Measurements from ENCODE around the gene ACSBG1.

The ACSBG1 gene

GRCh38 chr15:78234515-78235040, at the start of gene ACSBG1:
TSS of gene ACSBG1 (minus strand) at chr15:78234565. CDS start at chr15:78234501, 64 bp downstream.
- no peak for DNase-seq

- no peak for DNase-seq
These were observed 48.0 kb upstream of the ACSBG1 start for GRCh38 chr15:78282324-78282723.

GRCh38 chr15:78280319-78281072, 46.1 kb upstream of the ACSBG1 start:
- DNase-seq, result no peak

DNA sequence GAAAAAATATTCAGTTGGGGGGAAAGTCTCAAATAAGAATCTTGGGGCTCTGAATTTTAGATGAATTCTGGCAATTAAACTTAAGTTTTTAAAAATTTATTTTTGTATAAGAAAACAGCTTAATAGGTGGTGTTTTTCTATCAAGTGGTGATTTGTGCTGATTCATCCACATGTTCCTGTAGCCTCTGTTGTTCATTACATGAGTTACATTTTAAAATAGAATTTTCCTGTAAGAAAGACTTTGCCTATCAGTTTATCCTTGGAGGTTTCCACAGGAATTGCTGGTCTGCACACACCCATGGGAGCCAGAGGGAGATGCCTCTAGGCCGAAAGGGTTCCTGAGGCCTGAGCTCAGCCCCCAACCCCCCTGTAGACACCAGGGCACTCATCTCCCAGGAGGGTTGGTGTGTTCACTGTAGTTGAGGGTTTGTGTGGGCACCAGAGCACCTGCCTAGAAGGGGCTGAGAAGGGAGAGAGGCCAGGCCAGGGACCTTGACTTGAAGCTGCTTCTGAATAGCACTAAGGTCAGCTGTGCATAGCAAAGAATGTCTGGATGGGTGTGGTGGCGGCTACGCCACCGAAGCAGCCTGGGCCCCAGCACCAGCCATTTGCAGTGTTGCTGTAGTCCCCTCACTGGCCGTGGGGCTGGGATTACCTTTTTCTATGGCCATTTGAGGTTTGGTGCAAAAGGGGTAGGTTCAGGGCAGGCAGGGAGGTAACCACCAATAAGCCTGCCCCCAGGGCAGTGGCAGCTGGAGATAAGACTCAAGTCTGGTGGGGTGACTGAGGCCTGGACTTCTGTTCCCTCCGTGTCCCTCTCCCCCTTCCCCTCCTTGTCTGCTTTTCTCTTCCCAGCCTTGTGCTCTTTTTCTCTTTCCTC, 41.9 kb upstream of the ACSBG1 start:
- no peak for DNase-seq

- DNase-seq, result no peak
These were observed 40.6 kb upstream of the ACSBG1 start for GRCh38 chr15:78274994-78275393.

GRCh38 chr15:78272776-78273175, 38.4 kb upstream of the ACSBG1 start:
- peak; percentile 41 for DNase-seq

- DNase-seq, result no peak
These were observed 38.0 kb upstream of the ACSBG1 start for GRCh38 chr15:78272316-78272715.

DNA sequence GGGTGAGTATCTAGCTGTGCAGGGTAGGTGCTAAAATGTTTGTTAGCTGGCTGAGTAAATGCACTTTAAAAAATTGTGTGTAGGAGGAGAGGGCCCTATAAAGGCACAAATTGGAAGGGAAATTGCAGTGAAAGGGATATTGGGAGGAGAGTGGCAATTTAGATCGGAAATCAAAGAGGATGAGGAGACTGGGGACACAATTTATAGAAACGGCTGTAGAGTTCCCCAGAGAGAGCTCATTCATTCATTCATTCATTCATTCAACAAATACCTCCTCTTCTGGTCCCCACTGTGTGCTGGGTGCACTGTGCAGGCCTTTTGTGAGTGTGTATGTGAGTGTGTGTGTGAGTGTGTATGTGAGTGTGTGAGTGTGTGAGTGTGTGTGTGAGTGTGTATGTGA, 32.4 kb upstream of the ACSBG1 start:
- no peak for DNase-seq

DNA sequence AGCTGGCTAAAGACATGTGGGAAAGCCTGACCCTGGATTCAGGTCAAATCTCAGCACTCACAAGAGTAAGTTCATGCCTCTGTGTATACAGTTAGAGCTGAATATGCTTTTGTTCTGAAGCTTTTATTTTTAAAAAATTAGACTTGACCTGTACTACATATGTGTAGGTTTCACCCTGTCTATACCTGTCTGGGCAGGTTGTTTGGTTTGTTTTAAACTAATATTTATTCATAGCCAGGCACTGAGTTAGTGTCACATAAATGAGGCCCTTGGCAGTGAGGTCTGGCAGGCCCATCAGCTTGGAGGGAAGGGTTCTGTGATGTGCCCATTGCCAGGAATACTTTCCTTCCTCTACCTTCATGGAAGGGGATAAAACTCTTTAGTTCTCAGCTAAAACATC, 31.9 kb upstream of the ACSBG1 start:
- DNase-seq, result peak; percentile 62

DNA sequence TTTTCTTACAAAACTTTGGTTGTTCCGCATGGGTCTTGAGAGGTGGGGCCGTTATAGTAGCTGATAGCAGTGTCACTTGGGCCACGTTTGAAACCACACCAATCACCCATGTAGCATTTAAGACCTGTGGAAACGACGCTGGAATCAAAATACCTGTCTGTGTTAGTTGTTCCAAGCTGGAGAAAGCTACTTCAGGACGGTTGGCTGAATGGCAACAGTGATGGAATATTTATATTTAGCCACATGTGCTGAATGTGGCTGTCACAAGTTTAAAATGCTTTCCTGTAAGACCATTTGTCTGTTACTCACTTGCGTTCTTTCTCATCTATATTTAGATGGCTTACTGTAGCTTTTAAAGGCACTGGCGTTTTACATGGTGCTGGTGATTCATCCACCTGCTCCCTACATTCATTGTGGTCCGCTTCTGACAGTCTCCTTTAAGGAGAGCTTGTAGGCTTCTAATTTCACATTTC, 31.4 kb upstream of the ACSBG1 start:
- no peak for DNase-seq

DNA sequence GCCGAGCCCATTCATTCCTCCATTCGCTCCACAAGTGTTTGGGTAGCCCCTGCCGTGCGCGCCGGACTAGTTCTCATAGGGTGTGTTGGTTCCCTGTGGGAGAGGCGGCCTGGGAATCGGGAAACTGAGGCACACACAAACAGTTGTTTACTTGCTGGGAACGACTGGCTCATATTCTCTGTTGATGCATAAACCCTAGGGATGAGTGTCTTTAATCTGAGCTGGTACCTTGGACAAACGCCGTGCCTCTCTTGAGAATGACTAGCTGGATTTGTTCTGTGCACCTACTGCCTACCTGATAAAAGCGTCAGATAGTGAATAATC, 30.7 kb upstream of the ACSBG1 start:
- DNase-seq, result no peak

GRCh38 chr15:78264304-78265136, 30.2 kb upstream of the ACSBG1 start, which contains the start of gene DNAJA4:
TSS of gene DNAJA4 (plus strand) at chr15:78264562. CDS start at chr15:78264764, 202 bp downstream.
- peak; percentile 77 for DNase-seq

DNA sequence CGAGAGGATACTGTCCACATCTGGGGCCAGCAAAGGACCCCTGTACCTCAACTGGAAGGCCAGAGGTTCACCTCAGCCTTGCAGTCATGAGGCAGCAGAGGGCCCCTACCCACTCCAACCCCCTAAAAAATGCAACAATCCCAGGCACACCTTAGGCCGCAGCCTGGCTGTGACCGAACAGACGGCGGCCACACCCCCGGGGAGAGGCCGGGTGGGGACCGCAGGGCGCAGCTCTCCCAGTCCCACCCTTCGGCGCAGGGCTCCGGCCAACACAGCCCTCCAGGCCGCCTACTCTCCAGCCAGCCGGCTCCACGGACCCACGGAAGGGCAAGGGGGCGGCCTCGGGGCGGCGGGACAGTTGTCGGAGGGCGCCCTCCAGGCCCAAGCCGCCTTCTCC, 29.5 kb upstream of the ACSBG1 start:
- no peak for DNase-seq

DNA sequence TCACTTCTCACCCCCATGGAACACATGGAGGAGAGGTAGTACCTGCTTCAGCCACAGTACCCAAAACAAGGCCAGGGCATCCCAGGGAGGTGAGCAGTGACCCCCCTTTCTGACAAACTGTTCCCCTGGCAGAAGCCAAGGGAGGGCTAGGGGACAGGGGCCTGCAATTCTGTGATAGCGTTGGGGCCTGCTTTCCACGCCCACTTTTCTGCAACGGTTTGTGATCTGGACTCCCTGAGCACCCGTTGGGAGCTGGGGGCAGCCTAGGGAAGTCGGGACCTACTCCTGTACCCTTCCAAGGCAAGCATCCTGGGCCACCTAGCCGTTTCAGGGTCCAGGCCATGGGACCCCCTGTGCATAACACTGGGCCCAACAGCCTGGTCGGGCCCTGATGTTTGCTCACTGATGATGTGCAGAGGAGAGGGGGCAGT, 29.0 kb upstream of the ACSBG1 start:
- no peak for DNase-seq

DNA sequence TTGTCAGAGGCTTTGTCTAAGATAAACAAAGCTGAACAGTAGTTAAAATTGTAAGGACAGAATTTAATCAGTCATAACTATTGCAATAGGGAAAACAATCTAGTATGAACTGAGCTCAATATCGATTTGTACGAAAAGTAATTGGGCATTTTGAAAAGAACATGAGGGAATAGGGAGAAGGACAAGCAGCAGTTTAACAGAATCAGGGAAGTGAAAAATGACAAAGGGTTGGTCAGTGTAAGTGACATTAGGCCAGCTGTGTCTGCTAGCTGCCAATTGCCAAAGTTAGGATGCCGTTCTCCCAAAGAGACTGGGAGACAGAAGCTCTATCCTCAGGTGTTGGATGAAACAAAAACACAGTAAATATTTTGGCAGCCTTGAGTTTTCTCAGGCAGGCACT, 26.7 kb upstream of the ACSBG1 start:
- DNase-seq, result no peak

DNA sequence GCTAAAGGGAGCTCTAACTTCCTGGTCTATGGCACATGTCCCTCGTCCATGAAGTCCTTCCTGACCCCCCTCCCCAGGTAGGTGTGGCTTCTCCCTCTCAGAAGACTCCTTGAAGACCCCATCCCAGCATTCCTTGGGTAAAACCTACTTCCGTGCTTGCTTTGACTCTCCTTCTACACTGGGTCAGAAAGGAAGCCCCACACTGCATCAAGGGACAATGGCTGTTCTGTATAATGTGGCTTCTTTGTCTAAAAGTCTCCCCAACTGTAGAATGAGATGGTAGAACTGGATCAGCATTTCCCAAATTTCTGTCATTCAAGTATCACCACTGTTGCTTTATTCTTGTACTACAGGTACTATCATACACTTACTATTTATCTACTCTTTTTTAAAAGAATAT, 26.1 kb upstream of the ACSBG1 start:
- DNase-seq, result no peak

DNA sequence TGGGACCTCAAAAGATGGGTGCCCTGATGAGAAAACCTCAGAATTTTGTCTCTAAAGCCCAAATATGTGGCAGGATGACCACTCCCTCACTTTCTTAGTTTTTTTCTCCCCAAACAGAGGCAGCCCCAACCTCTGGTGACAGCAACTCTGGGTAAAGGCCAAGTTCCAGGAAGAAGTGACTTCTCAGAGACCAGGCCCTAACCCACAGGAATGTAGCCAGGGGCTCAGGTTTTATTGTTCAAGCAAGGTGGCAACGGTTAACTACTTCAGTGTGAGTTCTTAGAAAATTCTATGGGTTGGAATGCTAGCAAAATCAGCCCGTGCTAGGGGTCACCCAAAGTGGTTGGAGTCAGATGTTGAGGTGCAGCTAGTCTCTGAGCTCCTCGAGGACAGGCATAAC, 24.9 kb upstream of the ACSBG1 start:
- no peak for DNase-seq

GRCh38 chr15:78257681-78258080, 23.3 kb upstream of the ACSBG1 start:
- no peak for DNase-seq

DNA sequence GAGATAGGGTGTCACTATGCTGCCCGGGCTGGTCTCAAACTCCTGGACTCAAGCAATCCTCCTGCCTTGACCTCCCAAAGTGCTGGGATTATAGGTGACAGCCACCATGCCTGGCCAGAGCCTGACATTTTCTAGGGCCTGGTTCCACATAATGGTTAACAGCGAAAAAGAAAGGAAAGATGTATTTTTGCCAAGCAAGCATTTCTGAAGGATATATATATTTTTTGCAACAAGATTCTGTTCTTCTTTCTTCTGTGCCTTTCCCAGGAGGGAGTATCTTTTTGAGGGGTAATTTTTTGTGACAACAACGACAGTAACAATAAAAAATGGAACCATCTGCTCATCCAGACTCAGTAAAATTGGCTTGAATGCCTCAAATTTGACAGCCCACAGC, 21.7 kb upstream of the ACSBG1 start:
- no peak for DNase-seq

- DNase-seq, result peak; percentile 36
These were observed 21.2 kb upstream of the ACSBG1 start for GRCh38 chr15:78255421-78256043.

- DNase-seq, result no peak
These were observed 16.8 kb upstream of the ACSBG1 start for GRCh38 chr15:78251136-78251535.

- no peak for DNase-seq
These were observed 14.8 kb upstream of the ACSBG1 start for GRCh38 chr15:78249131-78249530.

Measured in NCI-H69 (cell line).